Upper lobe of left lung (tissue), 6 donors: ENCODE measurements around the gene PTPRG. TPM values are rescaled to one million over a fixed set of nuclear protein-coding genes. Genes with fewer than 3 reads are reported as not detected.
"Not testable (repeated sequence)": the region's sequence is repeated elsewhere in the genome, so short reads cannot be mapped to it uniquely, and the experiment has no call there.

Experiments used
- ATAC-seq, 2 donors: fragments of 200-7000 bp; cut with Tn5 transposase; one replicate each; pipeline ENCODE4 v1.9.1; 2022; ENCODE audit warnings: mild to moderate bottlenecking in 2 of 2, moderate library complexity in 2 of 2; ENCODE audit not compliant: low FRiP score in 2 of 2
- DNase-seq, 2 donors: peaks; one replicate each; pipeline ENCODE4 v3.0.0-alpha.2; 2019 to 2020
- H3K27ac ChIP-seq, 4 donors: fragments of 200-600 bp; sonication (generic); one replicate each; pipeline ENCODE4 v1.5.1; 2016 to 2019
- H3K27me3 ChIP-seq, 4 donors: fragments of 200-600 bp; sonication (generic); one replicate each; pipeline ENCODE4 v1.5.1; 2017 to 2019
- H3K36me3 ChIP-seq, 4 donors: fragments of 200-600 bp; sonication (generic); one replicate each; pipeline ENCODE4 v1.5.1; 2016 to 2019
- H3K4me1 ChIP-seq, 4 donors: fragments of 200-600 bp; sonication (generic); one replicate each; pipeline ENCODE4 v1.5.1; 2018 to 2019
- H3K4me3 ChIP-seq, 4 donors: fragments of 200-600 bp; sonication (generic); one replicate each; pipeline ENCODE4 v1.5.1; 2017 to 2019; ENCODE audit warnings: mild to moderate bottlenecking in 2 of 4, moderate library complexity in 1 of 4
- H3K9me3 ChIP-seq, 4 donors: fragments of 200-600 bp; sonication (generic); one replicate each; pipeline ENCODE4 v1.5.1; 2018 to 2019
- CTCF ChIP-seq, 6 experiments: fragments of 450-650 bp in 4 of 6; fragments of 200-600 bp in 2 of 6; sonication (generic) in 2 of 6; IDR thresholded peaks; one replicate each; pipeline ENCODE4 v1.5.1; 2016 to 2019; ENCODE audit warnings: antibody characterized with exemption in 6 of 6
- EP300 ChIP-seq, 4 donors: sonication (generic); formaldehyde crosslinking; IDR thresholded peaks; one replicate each; pipeline ENCODE4 v1.5.1; 2017; ENCODE audit warnings: antibody characterized with exemption in 4 of 4, control low read depth in 2 of 4
- POLR2A ChIP-seq, 4 donors: fragments of 450-650 bp; IDR thresholded peaks; one replicate each; pipeline ENCODE4 v1.5.1; 2016 to 2017; ENCODE audit warnings: antibody characterized with exemption in 4 of 4, mild to moderate bottlenecking in 2 of 4
- POLR2AphosphoS5 ChIP-seq, 2 donors: sonication (generic); formaldehyde crosslinking; IDR thresholded peaks; one replicate each; pipeline ENCODE4 v1.5.1; 2017; ENCODE audit warnings: antibody characterized with exemption in 2 of 2
- WGBS, 2 donors: methylation state at CpG; one replicate each; pipeline ENCODE4 v1.1.5; 2017 to 2018; 5-methylcytosine and 5-hydroxymethylcytosine counted together
- total RNA-seq, 6 donors: library from RNA; depleted of rRNA in 4 of 6; stranded (reverse); fragments of >200 nt in 4 of 6; gene quantifications; one replicate each; pipeline versions ENCODE4 v1.1.0 to v1.2.1, GENCODE V29; 2016 to 2021
- donor health status: DM: no; HTN: no; CAD: no; lungs with moderate emphysema.
- donor health status: DM: no; HTN: yes; CAD: no; lungs with severe emphysema.

Gene PTPRG
- total RNA-seq, 6 donors from 2014 or later: 58.7 to 101 (median 68.8) TPM

GRCh38 chr3:61545716-61546115, 15.7 kb upstream of the PTPRG start:
- Histone ChIP-seq H3K4me3 (no peak overlapping the region), H3K9me3 (no peaks in the 10 kb centered on the region), H3K36me3 (no peaks in the 10 kb centered on the region), H3K4me1 (no peaks in the 10 kb centered on the region), H3K27ac (no peak overlapping the region), H3K27me3 (no peaks in the 10 kb centered on the region)
- WGBS, 2 donors: 79 to 86% methylated on average over 2 of the region's 2 CpGs
- TF ChIP-seq CTCF (IDR thresholded peaks at IDR 0.05) (no peak), EP300 (IDR thresholded peaks at IDR 0.05) (no peak), POLR2AphosphoS5 (IDR thresholded peaks at IDR 0.05) (no peak), POLR2A (IDR thresholded peaks at IDR 0.05) (no peak)
- ATAC-seq: no peak
- DNase-seq: no peak

- ATAC-seq: no peak
- Histone ChIP-seq H3K27ac (no peak overlapping the region), H3K36me3 (no peaks in the 10 kb centered on the region), H3K9me3 (no peaks in the 10 kb centered on the region), H3K27me3 (no peaks in the 10 kb centered on the region), H3K4me1 (no peaks in the 10 kb centered on the region), H3K4me3 (no peak overlapping the region)
- DNase-seq: no peak
- TF ChIP-seq EP300 (IDR thresholded peaks at IDR 0.05): no peak
- TF ChIP-seq CTCF (IDR thresholded peaks at IDR 0.05): no peak
- TF ChIP-seq POLR2A (IDR thresholded peaks at IDR 0.05): no peak
- no peak for TF ChIP-seq POLR2AphosphoS5 (IDR thresholded peaks at IDR 0.05)
- 67 to 69% methylated on average over 4 of the region's 4 CpGs for WGBS, 2 donors
These were observed 13.7 kb upstream of the PTPRG start for GRCh38 chr3:61547625-61548024.

GRCh38 chr3:61552704-61553103, 8.7 kb upstream of the PTPRG start:
- H3K9me3 ChIP-seq, ATAC-seq, H3K27me3 ChIP-seq, H3K27ac ChIP-seq, H3K4me1 ChIP-seq, H3K36me3 ChIP-seq, DNase-seq, H3K4me3 ChIP-seq: not testable (repeated sequence)
- 91 to 97% methylated on average over 8 of the region's 8 CpGs for WGBS, 2 donors

- Histone ChIP-seq H3K27me3 (peaks cover 0 to 8% (median 0%) of the 10 kb centered on the region in 4 donors), H3K9me3 (peaks cover 0 to 4% (median 0%) of the 10 kb centered on the region in 4 donors), H3K4me3 (no peak overlapping the region), H3K36me3 (no peaks in the 10 kb centered on the region), H3K27ac (peak overlapping the region; percentile 29 to 97 (median 90)), H3K4me1 (peaks cover 0 to 33% (median 2%) of the 10 kb centered on the region in 4 donors)
- no peak for ATAC-seq
- TF ChIP-seq EP300 (IDR thresholded peaks at IDR 0.05) (no peak), CTCF (IDR thresholded peaks at IDR 0.05) (no peak), POLR2AphosphoS5 (IDR thresholded peaks at IDR 0.05) (no peak), POLR2A (IDR thresholded peaks at IDR 0.05) (no peak)
- 47 to 69% methylated on average over 7 of the region's 7 CpGs for WGBS, 2 donors
- DNase-seq: no peak
These were observed 2.1 kb upstream of the PTPRG start for GRCh38 chr3:61559136-61559731.

- peak; percentile 70 to 73 for ATAC-seq
- peak overlapping the region; percentile 65 to 84 (median 80) for H3K4me3 ChIP-seq
- no peaks in the 10 kb centered on the region for H3K36me3 ChIP-seq
- TF ChIP-seq CTCF (IDR thresholded peaks at IDR 0.05) (no peak), POLR2AphosphoS5 (IDR thresholded peaks at IDR 0.05) (peak; percentile 60 to 62), EP300 (IDR thresholded peaks at IDR 0.05) (peak in 1 of 4 donors; percentile 18)
- H3K27ac ChIP-seq: peak overlapping the region; percentile 85 to 97 (median 95)
- DNase-seq: peak; percentile 70 to 92
- peaks cover 7 to 48% (median 12%) of the 10 kb centered on the region in 4 donors for H3K4me1 ChIP-seq
- 0 to 1% methylated on average over 36 to 64 of the region's 64 CpGs for WGBS, 2 donors
- H3K9me3 ChIP-seq: peaks cover 0 to 4% (median 0%) of the 10 kb centered on the region in 4 donors
- peaks cover 0 to 8% (median 0%) of the 10 kb centered on the region in 4 donors for H3K27me3 ChIP-seq
These were observed 626 bp upstream of the PTPRG start for GRCh38 chr3:61560517-61561373.
